Measurements from ENCODE around the gene SMIM15.

DNA sequence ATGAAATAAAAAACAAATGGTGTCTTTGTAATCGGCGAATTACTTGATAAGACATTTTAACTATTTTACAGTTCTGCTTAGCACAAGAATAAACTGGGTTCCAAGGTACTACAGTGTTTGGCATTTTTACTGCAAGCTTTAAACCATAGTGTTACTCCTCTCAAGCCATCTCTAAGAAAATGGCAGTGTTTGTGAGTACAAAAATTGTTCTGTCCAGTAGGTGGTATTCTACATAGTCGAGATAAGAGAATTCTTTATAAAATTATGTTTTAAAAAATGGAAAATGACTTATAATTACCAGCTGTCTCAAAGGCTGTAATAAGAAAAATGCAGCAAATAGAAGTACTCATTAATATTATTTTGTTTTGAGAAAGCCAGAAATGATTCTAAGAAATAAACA, 3.2 kb downstream of the SMIM15 start:
- TF ChIP-seq CTCF (conservative IDR thresholded peaks at IDR 0.05) (no peak; the same call in 1 of the 2 replicates), EZH2 (IDR thresholded peaks at IDR 0.05; ENCODE audit: low read depth) (no peak)
